HG03575 (cell line): Measurements from ENCODE around the gene ADAMTS17.

Experiments
- ATAC-seq: cut with Tn5 transposase; IDR thresholded peaks from one replicate; pipeline ENCODE4 v1.9.1; 2021; ENCODE audit not compliant: unreplicated experiment, insufficient number of reproducible peaks, low FRiP score; ENCODE audit errors: extremely low read depth

The ADAMTS17 gene

DNA sequence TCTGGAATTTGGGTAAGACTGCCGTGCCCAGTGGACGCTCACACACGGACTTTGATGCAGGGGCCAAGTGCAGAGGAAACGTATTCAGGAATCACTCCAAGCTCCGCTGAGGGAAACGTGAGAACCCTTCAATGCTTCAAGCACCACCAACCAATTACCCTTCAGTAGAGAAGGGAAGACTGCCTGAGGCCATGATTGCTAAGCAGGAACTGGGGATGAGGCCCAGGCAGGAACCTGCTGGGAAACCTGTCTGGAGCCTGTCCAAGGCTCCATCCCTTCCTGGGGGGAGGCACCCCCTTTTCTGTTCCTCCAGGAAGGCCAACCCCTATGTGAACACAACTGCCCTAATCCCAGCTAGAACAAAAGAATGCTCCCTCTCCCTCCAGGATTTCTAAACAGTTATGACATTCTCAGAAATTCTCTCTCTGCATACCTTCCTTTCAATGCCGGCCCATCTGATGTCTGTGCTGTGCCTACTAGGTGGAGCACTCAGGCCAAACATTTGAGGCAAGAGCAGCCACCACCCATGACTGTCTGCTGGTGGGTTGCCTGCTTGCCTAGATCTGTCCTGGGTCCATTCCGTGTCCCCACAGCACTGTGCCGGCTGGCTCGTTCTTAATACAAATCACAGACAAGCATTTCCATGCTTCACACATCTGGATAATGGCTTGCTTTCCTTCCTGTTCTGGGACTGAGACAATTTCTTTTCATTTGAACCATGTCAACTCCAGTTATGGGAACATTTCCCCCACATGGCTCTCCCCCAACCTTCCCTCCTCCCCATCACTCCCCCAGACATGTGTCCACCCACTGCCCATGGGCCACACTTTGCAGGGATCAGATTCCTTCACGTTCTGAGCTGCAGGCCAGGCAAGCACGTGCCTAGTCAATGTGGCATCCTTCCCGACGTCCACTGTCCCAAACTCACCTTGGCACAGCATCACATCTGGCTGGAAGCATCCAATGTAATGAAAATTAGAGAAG, 149.4 kb downstream of the ADAMTS17 start:
- no peak for ATAC-seq

DNA sequence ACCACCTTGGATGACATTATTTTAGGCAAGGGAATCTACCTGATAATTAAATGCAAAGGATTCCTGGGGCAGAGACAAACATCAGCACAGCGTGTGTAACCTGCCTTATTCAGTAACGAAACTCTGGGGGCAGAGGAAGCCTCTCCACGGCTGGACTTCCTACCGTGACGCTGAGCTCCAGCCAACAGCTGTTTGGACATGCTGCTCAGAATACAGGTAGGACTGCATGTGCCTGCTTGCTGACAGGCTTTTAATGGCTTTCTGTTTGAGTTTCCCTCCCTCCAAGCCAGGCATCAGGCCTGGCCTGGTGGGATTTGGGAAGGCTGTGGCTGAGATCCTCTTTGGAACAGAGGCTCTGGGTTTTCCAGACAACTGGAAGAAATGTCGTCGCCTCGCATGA, 150.6 kb downstream of the ADAMTS17 start:
- no peak for ATAC-seq

DNA sequence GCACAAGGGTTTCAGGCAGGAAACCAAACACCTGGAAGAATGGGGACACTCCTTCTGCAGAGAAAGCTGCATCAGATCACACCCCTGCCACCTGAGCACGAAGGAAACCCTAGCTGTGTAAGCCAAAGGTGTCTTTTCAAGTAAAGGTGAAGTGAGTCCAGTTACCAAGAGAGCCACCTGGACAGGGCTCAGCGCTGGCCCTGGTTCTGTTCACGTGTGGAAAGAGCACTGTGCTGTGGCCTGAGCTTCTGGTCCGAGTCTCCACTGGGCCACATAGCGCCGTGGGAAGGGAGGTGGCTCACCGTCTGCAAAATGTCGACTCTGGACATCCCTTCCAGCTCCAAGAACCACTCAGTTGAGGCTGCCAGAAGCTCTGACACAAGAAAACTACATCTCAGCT, 151.1 kb downstream of the ADAMTS17 start:
- ATAC-seq = no peak

DNA sequence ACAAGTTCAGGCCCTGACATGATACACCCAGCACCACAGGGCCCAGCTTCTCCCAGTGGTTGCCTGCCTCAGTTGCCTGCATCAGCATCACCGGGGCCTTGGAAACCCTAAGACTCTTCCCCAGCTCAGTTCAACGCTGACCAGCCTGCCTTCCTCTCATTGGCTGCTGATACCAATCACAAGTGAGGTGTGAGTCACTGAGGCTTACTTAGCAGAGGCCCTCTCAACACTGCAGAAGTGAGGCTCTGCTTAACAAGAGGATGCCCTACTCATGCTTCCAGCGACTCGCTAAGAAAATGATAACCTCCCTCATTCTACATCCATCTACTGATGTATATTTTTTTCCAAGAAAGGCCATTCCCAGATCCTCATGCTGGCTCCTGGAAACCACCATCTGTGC, 151.9 kb downstream of the ADAMTS17 start:
- no peak for ATAC-seq

DNA sequence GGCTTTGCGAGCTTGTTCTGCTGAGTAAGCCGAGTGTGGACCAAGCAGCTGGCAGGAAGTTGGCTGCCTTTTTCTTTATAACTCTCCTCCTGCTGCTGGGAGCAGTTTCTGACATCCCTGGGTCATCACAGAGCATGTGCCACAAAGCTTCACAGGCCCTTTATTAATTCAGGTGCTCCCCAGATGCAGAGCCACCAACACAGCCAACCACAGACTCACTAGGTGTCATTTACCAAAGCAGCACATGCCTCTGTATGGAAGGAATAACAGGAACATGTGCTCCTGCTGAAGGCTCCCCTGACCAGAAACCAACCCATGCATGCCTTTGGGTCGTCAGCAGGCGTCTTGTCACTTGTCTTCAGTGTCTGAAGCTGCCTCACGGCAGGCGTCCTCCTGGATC, 152.5 kb downstream of the ADAMTS17 start:
- ATAC-seq = no peak

DNA sequence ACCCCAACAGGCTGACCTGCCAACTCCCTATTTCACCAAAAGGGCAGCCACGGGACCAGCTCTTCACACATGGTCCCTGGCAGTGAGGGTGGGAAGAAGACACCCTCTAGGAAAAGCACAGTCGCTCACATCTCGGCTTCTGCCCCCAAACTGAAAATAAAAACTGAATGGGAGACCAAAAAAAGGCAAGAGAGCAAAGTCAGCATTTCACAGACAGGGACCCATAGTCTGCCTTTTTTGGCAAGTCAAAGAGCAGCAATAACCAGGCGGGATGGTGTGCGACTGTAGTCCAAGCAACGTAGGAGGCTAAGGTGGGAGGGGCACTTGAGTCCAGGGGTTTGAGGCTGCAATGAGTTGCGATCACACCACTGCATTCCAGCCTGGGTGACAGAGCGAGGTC, 154.1 kb downstream of the ADAMTS17 start:
- ATAC-seq = no peak

- ATAC-seq = no peak
Observed at GRCh38 chr15:100186960-100187359, 154.8 kb downstream of the ADAMTS17 start.

GRCh38 chr15:100186366-100186765, 155.4 kb downstream of the ADAMTS17 start:
- no peak for ATAC-seq

GRCh38 chr15:100183921-100184495, 157.8 kb downstream of the ADAMTS17 start:
- ATAC-seq = no peak

- no peak for ATAC-seq
Observed at GRCh38 chr15:100180921-100181320, 160.9 kb downstream of the ADAMTS17 start.

- ATAC-seq = no peak
Observed at GRCh38 chr15:100175406-100176114, 166.2 kb downstream of the ADAMTS17 start.

DNA sequence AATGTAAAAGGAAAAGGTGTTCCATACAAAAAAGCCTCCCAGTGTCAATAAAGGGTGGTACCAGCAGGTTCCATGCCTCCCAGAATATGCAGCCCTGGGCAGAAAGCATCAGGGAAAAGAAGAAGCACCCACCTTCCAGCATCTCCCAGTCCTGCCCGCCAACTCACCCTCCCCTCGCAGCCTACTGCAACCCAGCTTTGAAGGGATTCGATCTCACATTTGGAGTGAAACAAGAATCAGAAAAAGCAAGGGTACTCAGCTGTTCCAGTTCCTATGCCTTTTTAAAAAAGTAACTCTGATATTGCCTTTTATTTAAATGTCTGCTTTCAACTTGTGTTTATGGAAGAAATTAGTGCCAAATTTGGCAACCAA, 166.9 kb downstream of the ADAMTS17 start:
- ATAC-seq = no peak

DNA sequence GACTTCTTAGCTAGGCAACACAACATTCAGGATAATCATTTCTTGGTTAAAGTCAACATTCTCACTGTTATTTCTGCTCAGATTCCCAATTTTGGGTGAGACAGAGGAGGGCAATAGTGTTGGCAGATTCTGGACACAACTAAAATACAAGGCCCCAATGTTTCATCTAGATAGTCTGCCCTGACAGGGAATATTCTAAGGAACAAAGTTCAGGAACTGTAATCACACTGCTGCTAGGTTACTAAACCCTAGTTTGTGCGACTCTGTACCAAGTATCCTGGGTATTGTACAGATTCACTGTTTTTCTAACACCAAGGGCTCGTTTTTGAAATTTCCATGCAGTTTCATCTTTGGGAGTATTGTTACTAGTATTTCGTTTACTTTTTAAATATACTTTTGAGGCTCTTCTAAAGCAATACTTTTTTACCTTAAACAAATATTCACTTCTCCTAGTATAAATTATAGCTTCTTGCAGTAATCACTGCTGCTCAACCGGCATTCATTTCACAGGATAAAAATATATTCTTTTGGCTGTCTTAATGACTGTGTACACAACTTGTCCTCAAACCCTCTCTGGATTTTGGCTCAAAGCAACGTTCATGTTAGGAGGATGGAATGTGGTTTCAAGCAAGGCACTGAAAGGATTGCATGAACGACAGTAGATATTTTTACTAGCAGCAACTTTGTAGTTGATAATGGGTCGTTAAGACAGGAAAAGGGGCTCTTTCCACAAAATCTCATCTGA, 167.4 kb downstream of the ADAMTS17 start:
- no peak for ATAC-seq

DNA sequence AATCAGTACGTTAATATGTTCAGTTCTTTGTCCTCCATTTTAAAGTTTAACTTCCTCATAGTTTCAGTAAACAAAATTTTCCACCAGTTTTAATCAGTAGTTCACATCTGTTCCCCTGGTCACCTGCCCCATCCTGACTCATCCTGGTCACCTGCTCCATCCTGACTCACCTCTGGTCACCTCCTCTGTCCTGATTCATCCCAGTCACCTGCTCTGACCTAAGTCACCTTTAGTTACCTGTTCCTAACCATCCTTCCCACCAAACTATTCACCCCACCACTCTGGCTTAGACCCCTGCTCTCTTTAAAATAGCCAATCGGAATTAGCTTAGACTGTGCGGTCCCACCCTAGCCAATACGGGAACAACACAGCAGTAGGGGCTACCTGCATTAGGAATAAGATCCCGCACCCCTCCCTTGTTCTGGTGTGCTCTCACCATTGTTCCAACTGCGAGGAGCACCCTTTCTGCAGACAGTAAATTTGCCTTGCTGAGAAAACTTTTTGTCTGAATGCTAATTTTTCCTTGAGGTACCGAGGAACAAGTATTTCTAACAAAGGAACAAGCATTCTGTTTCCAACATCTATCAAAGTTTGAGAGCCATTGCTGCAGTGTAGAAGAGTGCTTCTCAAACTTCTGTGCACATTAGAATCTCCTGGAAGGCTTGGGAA, 169.3 kb downstream of the ADAMTS17 start:
- no peak for ATAC-seq

DNA sequence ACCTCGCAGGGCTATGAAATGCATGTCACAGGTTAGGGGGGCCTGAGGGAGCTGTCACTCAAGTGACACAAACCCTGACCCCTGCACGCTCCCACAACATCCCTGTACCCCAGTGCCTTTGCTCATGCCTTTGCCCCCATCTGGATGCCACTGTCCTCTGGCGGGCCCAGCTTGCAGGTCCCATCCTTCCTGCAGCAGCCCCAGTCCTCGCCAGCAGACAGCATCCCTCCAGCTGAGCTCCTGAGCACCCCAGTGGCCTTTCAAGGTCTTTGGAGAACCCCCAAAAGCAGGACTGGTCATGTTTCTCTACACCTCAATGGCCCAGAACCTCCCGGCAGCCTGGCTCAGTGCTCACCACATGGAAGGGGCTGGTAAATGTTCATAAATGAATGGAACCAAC, 170.4 kb downstream of the ADAMTS17 start:
- ATAC-seq = no peak

GRCh38 chr15:100170291-100171210, 171.2 kb downstream of the ADAMTS17 start:
- ATAC-seq = peak; percentile 92

DNA sequence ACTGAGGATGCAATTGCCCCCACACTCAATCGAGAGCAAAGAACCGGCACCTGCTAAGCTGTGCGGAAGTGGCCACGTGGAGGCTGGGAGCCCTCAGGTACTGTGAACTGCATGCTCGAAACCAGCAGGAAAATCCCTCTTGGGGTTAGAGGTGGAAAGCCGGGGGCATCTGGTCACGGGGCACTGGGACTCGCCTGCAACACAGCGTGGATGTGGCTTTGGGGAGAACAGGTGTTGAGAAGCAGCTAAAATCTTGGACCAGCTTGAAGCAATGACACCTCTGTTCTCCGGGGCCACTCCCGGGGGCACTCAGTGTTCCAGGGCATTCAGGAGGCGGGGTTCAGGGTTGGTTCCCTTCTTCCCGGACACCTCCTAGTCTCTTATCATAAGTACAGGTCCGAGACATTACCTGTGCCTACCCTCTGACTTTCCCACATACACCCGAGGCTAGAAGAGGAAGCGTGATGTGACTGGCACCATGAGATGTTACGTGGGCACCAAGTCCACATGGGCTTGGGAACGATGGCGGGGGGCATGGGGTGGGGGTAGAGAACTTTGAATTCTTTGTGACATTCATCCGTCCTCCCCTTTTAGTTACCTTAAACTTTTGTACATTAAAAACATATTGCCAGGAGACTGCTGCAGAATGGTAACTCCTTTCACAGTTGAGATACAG, 172.0 kb downstream of the ADAMTS17 start:
- no peak for ATAC-seq
